Stimulated activated CD4-positive, alpha-beta T cell treated with anti-CD3 and anti-CD28 coated beads, Interleukin-1b, Interleukin-23, amount 100 ng/mL, for 1 hour (primary cell): ENCODE data around the gene PRMT5.
A peak's percentile ranks its signal among the peaks of the same experiment; 100 is the strongest.

Experiments used
- DNase-seq, 2 donors: peaks; one replicate each; pipeline ENCODE4 v3.0.0-alpha.2; 2020; ENCODE audit warnings: low read depth in 2 of 2

PRMT5 gene

DNA sequence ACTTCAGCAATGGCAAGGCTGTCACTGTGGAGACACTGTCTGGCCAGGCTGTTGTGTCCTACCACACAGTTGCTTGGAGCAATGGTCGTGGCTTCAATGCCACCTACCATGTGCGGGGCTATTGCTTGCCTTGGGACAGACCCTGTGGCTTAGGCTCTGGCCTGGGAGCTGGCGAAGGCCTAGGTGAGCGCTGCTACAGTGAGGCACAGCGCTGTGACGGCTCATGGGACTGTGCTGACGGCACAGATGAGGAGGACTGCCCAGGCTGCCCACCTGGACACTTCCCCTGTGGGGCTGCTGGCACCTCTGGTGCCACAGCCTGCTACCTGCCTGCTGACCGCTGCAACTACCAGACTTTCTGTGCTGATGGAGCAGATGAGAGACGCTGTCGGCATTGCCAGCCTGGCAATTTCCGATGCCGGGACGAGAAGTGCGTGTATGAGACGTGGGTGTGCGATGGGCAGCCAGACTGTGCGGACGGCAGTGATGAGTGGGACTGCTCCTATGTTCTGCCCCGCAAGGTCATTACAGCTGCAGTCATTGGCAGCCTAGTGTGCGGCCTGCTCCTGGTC, 53.3 kb downstream of the PRMT5 start:
- DNase-seq: no peak

- DNase-seq: no peak
Measured at GRCh38 chr14:22875003-22875747, 54.0 kb downstream of the PRMT5 start.

- no peak for DNase-seq
Measured at GRCh38 chr14:22872833-22873520, 56.2 kb downstream of the PRMT5 start.

DNA sequence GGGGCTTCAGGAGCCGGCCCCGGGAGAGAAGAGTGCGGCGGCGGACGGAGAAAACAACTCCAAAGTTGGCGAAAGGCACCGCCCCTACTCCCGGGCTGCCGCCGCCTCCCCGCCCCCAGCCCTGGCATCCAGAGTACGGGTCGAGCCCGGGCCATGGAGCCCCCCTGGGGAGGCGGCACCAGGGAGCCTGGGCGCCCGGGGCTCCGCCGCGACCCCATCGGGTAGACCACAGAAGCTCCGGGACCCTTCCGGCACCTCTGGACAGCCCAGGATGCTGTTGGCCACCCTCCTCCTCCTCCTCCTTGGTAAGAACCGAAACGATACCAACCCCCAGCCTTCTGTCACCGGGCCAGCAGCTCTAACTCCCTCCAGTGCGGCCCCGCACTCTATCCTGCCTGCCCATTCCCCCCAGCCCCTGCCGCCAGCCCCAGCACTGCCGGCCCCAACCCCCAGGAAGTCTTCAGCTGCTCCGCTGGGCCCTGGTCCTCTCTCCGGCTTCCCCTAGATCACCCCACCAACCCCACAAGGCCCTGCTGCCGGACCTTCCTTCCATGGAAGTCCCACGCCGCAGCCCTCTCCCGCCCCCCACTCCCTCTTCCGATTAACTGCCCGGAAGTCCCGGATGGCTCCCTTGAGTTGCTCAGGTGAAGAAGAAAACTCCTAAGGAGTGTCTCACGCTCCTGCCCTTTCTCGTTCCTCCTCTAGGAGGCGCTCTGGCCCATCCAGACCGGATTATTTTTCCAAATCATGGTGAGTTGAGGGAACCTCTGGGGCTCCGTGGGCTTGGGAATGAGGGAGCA, 56.9 kb downstream of the PRMT5 start:
- no peak for DNase-seq

DNA sequence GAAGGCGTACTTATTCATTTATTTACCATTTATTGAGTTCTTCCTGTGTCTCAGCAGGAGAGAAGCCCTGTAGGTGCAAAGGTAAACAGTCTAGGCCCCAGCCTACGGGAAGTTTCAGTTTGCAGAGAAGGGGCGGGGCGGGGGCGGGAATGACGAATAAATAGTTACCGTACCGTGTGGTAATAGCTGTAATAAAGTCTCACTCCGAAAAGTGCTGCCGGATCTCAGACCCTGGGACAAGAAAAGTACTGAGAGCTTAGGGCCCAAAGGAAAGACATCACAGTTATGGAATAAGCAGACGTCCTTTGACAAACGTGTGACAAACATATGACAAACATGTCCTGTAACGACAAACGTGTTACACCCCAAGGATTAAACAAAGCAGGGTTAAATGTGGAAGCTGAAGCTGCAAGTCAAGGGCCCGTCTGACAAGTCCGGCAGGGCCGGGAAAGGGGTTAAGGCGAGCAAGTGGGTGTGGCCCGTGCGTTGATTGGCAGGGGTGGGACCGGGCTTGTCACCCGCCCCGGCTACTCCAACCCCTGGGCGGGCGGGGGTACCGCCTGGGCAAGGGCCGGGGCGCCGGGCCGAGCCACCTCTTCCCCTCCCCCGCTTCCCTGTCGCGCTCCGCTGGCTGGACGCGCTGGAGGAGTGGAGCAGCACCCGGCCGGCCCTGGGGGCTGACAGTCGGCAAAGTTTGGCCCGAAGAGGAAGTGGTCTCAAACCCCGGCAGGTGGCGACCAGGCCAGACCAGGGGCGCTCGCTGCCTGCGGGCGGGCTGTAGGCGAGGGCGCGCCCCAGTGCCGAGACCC, 57.7 kb downstream of the PRMT5 start, which contains the start of gene LRP10:
Gene LRP10 (plus strand): TSS at position 517 of the 809 bp plus-strand sequence. CDS start 564 bp downstream, outside the sequence.
- peak in 1 of 2 donors; percentile 64 for DNase-seq

DNA sequence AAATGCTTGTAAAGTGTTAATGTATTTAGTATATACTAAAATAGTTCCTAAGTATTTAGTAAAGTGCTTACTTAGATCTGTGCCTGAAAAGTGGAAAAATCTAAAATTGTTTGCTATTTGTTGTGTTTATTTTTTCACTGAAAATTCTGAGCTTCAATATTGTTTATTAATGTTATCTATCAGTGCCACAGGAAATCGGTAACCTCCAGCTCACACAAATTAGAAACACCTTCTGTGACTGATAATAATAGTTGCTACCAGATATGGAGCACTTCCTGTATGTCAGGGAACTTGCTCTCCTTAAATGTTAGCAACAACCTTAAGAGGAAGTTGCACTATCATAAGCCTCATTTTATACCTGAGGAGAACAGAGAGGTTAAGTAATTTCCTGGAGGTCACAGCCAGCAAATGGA, 58.4 kb downstream of the PRMT5 start:
- DNase-seq: no peak
